Measurements from ENCODE around the gene ADGRG2. TPM values are rescaled to one million over a fixed set of nuclear protein-coding genes. Genes with fewer than 3 reads are reported as not detected.

Gene ADGRG2
- total and polyA plus RNA-seq, 9 of the 15 experiments (the other 6 are each of a cell fraction or from before 2014, with no cell fraction given) = 0.03 TPM; not detected in 8

GRCh38 chrX:19007011-19007410 lies 115.3 kb downstream of the ADGRG2 start (continued):
- TF ChIP-seq ID3 (CRISPR knock-in tag; IDR thresholded peaks at IDR 0.05) = no peak
- no peak for TF ChIP-seq ID3 (tag; IDR thresholded peaks at IDR 0.05)
- no peak for TF ChIP-seq ZNF76 (CRISPR knock-in tag; IDR thresholded peaks at IDR 0.05; ENCODE audit: borderline replicate concordance)
- no peak for TF ChIP-seq MYC (IDR thresholded peaks at IDR 0.05; ENCODE audit: low read depth, low read length)
- no peak for TF ChIP-seq MYC (CRISPR knock-in tag; IDR thresholded peaks at IDR 0.05; ENCODE audit: borderline replicate concordance, low read depth)

GRCh38 chrX:19005909-19006308 lies 116.4 kb downstream of the ADGRG2 start:
- H3K4me1 ChIP-seq (replicated peaks in 1 of 2; ENCODE audit: control insufficient read depth in 2 of 2, insufficient read depth in 2 of 2, low read length in 2 of 2) = no peaks in the 10 kb centered on the region
- no peak overlapping the region for H3K4me2 ChIP-seq (ENCODE audit: insufficient read depth, low read length)
- H3K9me1 ChIP-seq (ENCODE audit: control insufficient read depth, insufficient read depth, low read length) = no peaks in the 10 kb centered on the region
- WGBS (ENCODE audit: insufficient coverage, low coverage, missing lambda C conversion rate) = 14% methylated on average over 4 of the region's 4 CpGs
- intact Hi-C loops (cut with micrococcal nuclease) = no loop called here
- CTCF ChIA-PET (ENCODE audit: low intra/inter-chr PET ratio) = no interaction called here
- H2AFZ ChIP-seq (ENCODE audit: low read depth, low read length) = no peak overlapping the region
- DNase-seq (ENCODE audit: extremely low read depth in 1 of 4, low spot score in 3 of 4) = no peak
- H3K9ac ChIP-seq (ENCODE audit: insufficient read depth in 1 of 2, low read depth in 2 of 2, low read length in 2 of 2) = no peak overlapping the region
- ATAC-seq = no peak
- no peaks in the 10 kb centered on the region for H3K9me3 ChIP-seq (replicated peaks; ENCODE audit: control insufficient read depth, insufficient read depth, low read depth, low read length)
- no peaks in the 10 kb centered on the region for H3K79me2 ChIP-seq (ENCODE audit: control insufficient read depth, insufficient read depth, low read length)
- in situ Hi-C loops (cut with MboI) = no loop called here
- no peaks in the 10 kb centered on the region for H3K36me3 ChIP-seq (ENCODE audit: control insufficient read depth, insufficient read depth, low read length)
- no peak for TF ChIP-seq SMAD3 (CRISPR knock-in tag; conservative IDR thresholded peaks at IDR 0.05)
- POLR2A ChIA-PET = no interaction called here
- no TSS peak for BruUV-seq (replicated peaks)
- no peaks in the 10 kb centered on the region for H4K20me1 ChIP-seq (replicated peaks; ENCODE audit: control insufficient read depth, insufficient read depth, low read length)
- H3K4me3 ChIP-seq = no peak overlapping the region
- H3K27ac ChIP-seq (ENCODE audit: extremely low read depth, low read depth, low read length) = no peak overlapping the region
- no peak for FAIRE-seq
- H3K27me3 ChIP-seq (ENCODE audit: control insufficient read depth in 2 of 2, insufficient read depth in 2 of 2, low read length in 2 of 2) = peaks cover 0 to 4% of the 10 kb centered on the region in 2 experiments; a peak in 1 of 5 replicates

Data from K562 (cell line).